Gastroesophageal sphincter (tissue), 3 donors: Measurements from ENCODE around the gene LARP6.

Experiments used
- CTCF ChIP-seq, 4 experiments: fragments of 200-600 bp in 2 of 4; fragments of 450-650 bp in 2 of 4; sonication (generic) in 1 of 4; IDR thresholded peaks; one replicate each; pipeline ENCODE4 v1.5.1; 2017 to 2019; ENCODE audit warnings: antibody characterized with exemption in 4 of 4, mild to moderate bottlenecking in 2 of 4, moderate library complexity in 2 of 4
- EP300 ChIP-seq: sonication (generic); formaldehyde crosslinking; IDR thresholded peaks from one replicate; pipeline ENCODE4 v1.6.1; 2017; ENCODE audit warnings: antibody characterized with exemption, mild to moderate bottlenecking
- POLR2A ChIP-seq, 2 donors: fragments of 450-650 bp; IDR thresholded peaks; one replicate each; pipeline ENCODE4 v1.6.1; 2017; ENCODE audit warnings: antibody characterized with exemption in 2 of 2, mild to moderate bottlenecking in 2 of 2, moderate library complexity in 1 of 2
- POLR2AphosphoS5 ChIP-seq: sonication (generic); formaldehyde crosslinking; IDR thresholded peaks from one replicate; pipeline ENCODE4 v1.6.1; 2017; ENCODE audit warnings: antibody characterized with exemption

- TF ChIP-seq CTCF (IDR thresholded peaks at IDR 0.05): no peak
- TF ChIP-seq EP300: no peak
- no peak for TF ChIP-seq POLR2AphosphoS5
- no peak for TF ChIP-seq POLR2A (IDR thresholded peaks at IDR 0.05)
Observed at GRCh38 chr15:70859998-70860397, 6.0 kb upstream of the LARP6 start.
